H1 (cell line): ENCODE data around the gene ANKRD6. TPM values are rescaled to one million over a fixed set of nuclear protein-coding genes. Genes with fewer than 3 reads are reported as not detected.

Experiments used
- CTCF ChIA-PET: fragments of 300-600 bp; sonication (Branson Sonifier 250); formaldehyde crosslinking; loops from one replicate; lab custom pipeline; 2021; ENCODE audit not compliant: partially characterized antibody; lab: Charles Lee
- POLR2A ChIA-PET: fragments of 300-600 bp; sonication (Branson Sonifier 250); formaldehyde crosslinking; loops from one replicate; lab custom pipeline; 2021; ENCODE audit warnings: inconsistent platforms; ENCODE audit not compliant: partially characterized antibody; lab: Charles Lee
- DNase-seq, 2 experiments: peaks; one replicate each; pipeline versions ENCODE4 v3.0.0 to v3.0.0-alpha.2; 2010 to 2022; ENCODE audit warnings: low spot score in 2 of 2, low read depth in 1 of 2, mixed read lengths in 1 of 2
- FAIRE-seq: peaks from 2 replicates; lab custom pipeline; 2011; peaks lifted over from hg19 to GRCh38; lab: Jason Lieb, UNC
- H2AFZ ChIP-seq: 2 replicates; pipeline ENCODE4 v1.8.1; 2012; ENCODE audit warnings: low read length, inconsistent platforms
- H2AK5ac ChIP-seq: 2 replicates; pipeline ENCODE4 v1.6.1; 2013; ENCODE audit warnings: low read depth, low read length
- H2BK120ac ChIP-seq: replicated peaks from 2 replicates; pipeline ENCODE3; 2013; ENCODE audit warnings: low read depth, low read length, inconsistent platforms
- H2BK12ac ChIP-seq: 2 replicates; pipeline ENCODE4 v1.6.1; 2013; ENCODE audit warnings: low read depth, low read length
- H2BK15ac ChIP-seq: 2 replicates; pipeline ENCODE4 v1.6.1; 2013; ENCODE audit warnings: low read length
- H2BK20ac ChIP-seq: 2 replicates; pipeline ENCODE4 v1.6.1; 2013; ENCODE audit warnings: low read length
- H2BK5ac ChIP-seq: 2 replicates; pipeline ENCODE4 v1.6.1; 2013; ENCODE audit warnings: low read depth, low read length
- H3K14ac ChIP-seq: 2 replicates; pipeline ENCODE4 v1.6.1; 2013; ENCODE audit warnings: inconsistent platforms; ENCODE audit not compliant: insufficient read length
- H3K18ac ChIP-seq: 2 replicates; pipeline ENCODE4 v1.6.1; 2013; ENCODE audit warnings: low read length; ENCODE audit errors: extremely low read depth
- H3K23ac ChIP-seq: 2 replicates; pipeline ENCODE4 v1.6.1; 2013; ENCODE audit warnings: inconsistent platforms; ENCODE audit not compliant: insufficient read length
- H3K23me2 ChIP-seq: 2 replicates; pipeline ENCODE4 v1.6.1; 2013; ENCODE audit warnings: low read depth, low read length
- H3K27ac ChIP-seq: 2 replicates; pipeline ENCODE4 v1.6.1; 2011; ENCODE audit warnings: low read depth, low read length, inconsistent platforms
- H3K27me3 ChIP-seq, 4 experiments: replicated peaks in 1 of 4; 1 replicate in 1 of 4; 2 replicates in 3 of 4; pipeline versions ENCODE4 v1.6.1 to v1.8.1; 2011 to 2013; ENCODE audit warnings: low read length in 3 of 4, mild to moderate bottlenecking in 3 of 4, inconsistent platforms in 2 of 4, mixed read lengths in 2 of 4, moderate library complexity in 1 of 4; ENCODE audit not compliant: control insufficient read depth in 3 of 4, insufficient read depth in 3 of 4; ENCODE audit errors: extremely low read depth in 1 of 4
- H3K36me3 ChIP-seq, 4 experiments: 2 replicates each; pipeline versions ENCODE4 v1.6.1 to v1.8.1; 2011 to 2013; ENCODE audit warnings: mild to moderate bottlenecking in 4 of 4, low read length in 3 of 4, moderate library complexity in 2 of 4, control low read depth in 1 of 4, inconsistent platforms in 1 of 4; ENCODE audit not compliant: insufficient read depth in 4 of 4, control insufficient read depth in 2 of 4
- H3K4ac ChIP-seq: replicated peaks from 2 replicates; pipeline ENCODE3; 2013; ENCODE audit warnings: low read length, low read depth, mixed read lengths, inconsistent platforms; ENCODE audit not compliant: insufficient read length
- H3K4me1 ChIP-seq, 4 experiments: replicated peaks in 1 of 4; 1 replicate in 1 of 4; 2 replicates in 3 of 4; pipeline versions ENCODE4 v1.6.1 to v1.8.1; 2011 to 2013; ENCODE audit warnings: low read length in 3 of 4, inconsistent platforms in 2 of 4, mixed read lengths in 1 of 4; ENCODE audit not compliant: insufficient read depth in 4 of 4, control insufficient read depth in 3 of 4
- H3K4me2 ChIP-seq, 2 experiments: 2 replicates each; pipeline versions ENCODE4 v1.6.1 to v1.8.1; 2011 to 2013; ENCODE audit warnings: low read depth in 2 of 2, low read length in 2 of 2, control low read depth in 1 of 2, inconsistent platforms in 1 of 2, mild to moderate bottlenecking in 1 of 2; ENCODE audit not compliant: insufficient read depth in 1 of 2
- H3K4me3 ChIP-seq, 4 experiments: fragments of 200-600, 300-600 bp in 1 of 4; sonication (generic), shearing (Covaris generic), sonication (Bioruptor Twin) in 1 of 4; 2 replicates each; pipeline versions ENCODE4 v1.5.1 to v1.8.1; 2011 to 2016; ENCODE audit warnings: low read length in 4 of 4, low read depth in 3 of 4, control low read depth in 2 of 4, inconsistent platforms in 2 of 4, mild to moderate bottlenecking in 2 of 4, mixed read lengths in 1 of 4, moderate library complexity in 1 of 4; ENCODE audit not compliant: insufficient read depth in 2 of 4; ENCODE audit errors: extremely low read depth in 1 of 4
- H3K56ac ChIP-seq: replicated peaks from 2 replicates; pipeline ENCODE3; 2013; ENCODE audit warnings: low read depth, mild to moderate bottlenecking, mixed read lengths, low read length, inconsistent platforms; ENCODE audit not compliant: insufficient read length
- H3K79me1 ChIP-seq: 2 replicates; pipeline ENCODE4 v1.6.1; 2013; ENCODE audit warnings: low read depth, low read length, control low read depth
- H3K79me2 ChIP-seq, 2 experiments: 2 replicates each; pipeline versions ENCODE4 v1.6.1 to v1.8.1; 2012 to 2013; ENCODE audit warnings: low read length in 2 of 2, mild to moderate bottlenecking in 2 of 2, inconsistent platforms in 1 of 2; ENCODE audit not compliant: insufficient read depth in 2 of 2, control insufficient read depth in 1 of 2
- H3K9ac ChIP-seq, 4 experiments: replicated peaks in 1 of 4; 1 replicate in 1 of 4; 2 replicates in 3 of 4; pipeline versions ENCODE4 v1.6.1 to v1.8.1; 2011 to 2013; ENCODE audit warnings: low read depth in 3 of 4, low read length in 3 of 4, control low read depth in 2 of 4, mild to moderate bottlenecking in 2 of 4, moderate library complexity in 2 of 4, inconsistent platforms in 1 of 4; ENCODE audit errors: extremely low read depth in 1 of 4
- H3K9me3 ChIP-seq, 2 experiments: 2 replicates each; pipeline versions ENCODE4 v1.6.1 to v1.8.1; 2012 to 2013; ENCODE audit warnings: mild to moderate bottlenecking in 2 of 2, moderate library complexity in 2 of 2, control low read depth in 1 of 2, inconsistent platforms in 1 of 2, low read depth in 1 of 2, low read length in 1 of 2, mixed read lengths in 1 of 2; ENCODE audit not compliant: insufficient read depth in 2 of 2
- H4K20me1 ChIP-seq, 2 experiments: replicated peaks in 1 of 2; 2 replicates each; pipeline versions ENCODE3 to v1.8.1; 2011 to 2013; ENCODE audit warnings: inconsistent platforms in 2 of 2, low read length in 2 of 2, mild to moderate bottlenecking in 1 of 2; ENCODE audit not compliant: insufficient read depth in 2 of 2, control insufficient read depth in 1 of 2
- H4K5ac ChIP-seq: 2 replicates; pipeline ENCODE4 v1.6.1; 2013; ENCODE audit warnings: low read length, low read depth, mixed read lengths, inconsistent platforms; ENCODE audit not compliant: insufficient read length
- H4K8ac ChIP-seq: 2 replicates; pipeline ENCODE4 v1.8.0; 2013; ENCODE audit warnings: mild to moderate bottlenecking, moderate library complexity, low read length, inconsistent platforms; ENCODE audit not compliant: insufficient read depth; ENCODE audit errors: extremely low read depth
- H4K91ac ChIP-seq: replicated peaks from 2 replicates; pipeline ENCODE3; 2013; ENCODE audit warnings: low read length, mixed read lengths, inconsistent platforms; ENCODE audit not compliant: insufficient read length
- BRCA1 ChIP-seq: IDR thresholded peaks from 2 replicates; pipeline ENCODE4 v1.6.1; 2012; ENCODE audit warnings: low read depth, low read length, improper control_type of control experiment
- SP1 ChIP-seq: IDR thresholded peaks from 2 replicates; pipeline ENCODE4 v1.6.1; 2011; ENCODE audit warnings: low read depth, low read length
- SP4 ChIP-seq: IDR thresholded peaks from 2 replicates; pipeline ENCODE4 v1.6.1; 2012; ENCODE audit warnings: low read length, inconsistent platforms
- SUZ12 ChIP-seq: fragments of 200-600 bp; sonication (generic); IDR thresholded peaks from 2 replicates; pipeline ENCODE4 v1.6.1; 2012; ENCODE audit warnings: mild to moderate bottlenecking, inconsistent platforms, low read length, moderate library complexity, mixed read lengths
- WGBS, 2 experiments: shearing (Covaris generic) in 1 of 2; methylation state at CpG; one replicate each; pipeline versions ENCODE4 v1.1.6 to v1.1.7; 2013 to 2015; ENCODE audit warnings: low lambda C conversion rate in 2 of 2, mixed read lengths in 2 of 2, inconsistent platforms in 1 of 2, low coverage in 1 of 2, missing lambda C conversion rate in 1 of 2; ENCODE audit not compliant: insufficient replicate concordance in 2 of 2, insufficient coverage in 1 of 2, insufficient read length in 1 of 2; ENCODE audit errors: extremely low coverage in 1 of 2, missing lambda C conversion rate in 1 of 2; 5-methylcytosine and 5-hydroxymethylcytosine counted together
- polyA plus RNA-seq, 7 experiments: library from polyadenylated mRNA; depleted of rRNA in 3 of 7; stranded (reverse) in 5 of 7; unstranded in 2 of 7; fragments of >200 nt in 5 of 7; fragments of 200-250 nt in 2 of 7; gene quantifications; 1 replicate in 5 of 7; 2 replicates in 1 of 7; 4 replicates in 1 of 7; pipeline versions ENCODE4 v1.2.1 to v1.2.3, GENCODE V29; 2011 to 2013; ENCODE audit warnings: missing spikeins in 2 of 7, mixed read lengths in 2 of 7
- total RNA-seq: library from RNA; stranded (reverse); fragmentation: NEBNext Ultra II Directional; extraction: Animal tissue kit (Norgen Biotek cat#: 25700); gene quantifications from 2 replicates; pipeline ENCODE4 v1.2.1, GENCODE V29; 2021

The ANKRD6 gene
- total and polyA plus RNA-seq, 2 of the 8 experiments (the other 6 are each of a cell fraction or from before 2014, with no cell fraction given) = 5.9 to 12.8 TPM

DNA sequence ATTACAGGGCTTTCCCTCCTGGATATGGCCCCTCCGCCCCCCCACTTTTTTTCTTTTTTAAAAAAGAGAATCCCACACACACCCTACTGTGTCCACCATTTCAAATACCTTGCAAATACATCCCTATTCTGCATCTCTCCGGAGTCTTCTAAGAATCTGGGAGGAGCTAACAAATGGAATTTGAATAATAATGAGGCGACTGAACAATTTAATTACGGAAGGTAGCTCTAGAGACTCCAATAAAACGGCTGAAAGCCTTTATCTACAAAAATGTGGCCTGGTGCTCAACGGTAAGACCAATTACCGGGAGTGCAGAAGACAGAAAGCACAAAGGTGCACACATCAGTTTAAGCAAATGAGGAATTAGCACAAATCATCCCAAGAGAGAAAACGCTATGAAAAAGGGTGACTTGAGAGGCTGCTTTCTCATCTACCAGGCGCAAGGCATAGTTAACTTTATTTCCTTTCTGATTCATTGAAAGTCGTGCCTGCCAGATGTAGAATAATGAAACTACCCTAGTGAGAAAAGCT is 22.7 kb upstream of the ANKRD6 start:
- FAIRE-seq = peak; percentile 62
- Histone ChIP-seq H4K5ac (no peak overlapping the region), H4K8ac (no peak overlapping the region), H3K4me3 (peak overlapping the region; percentile 63 to 98 (median 68); a peak in 7 of 8 replicates), H3K9ac (no peak overlapping the region), H2BK12ac (no peak overlapping the region), H3K79me2 (peaks cover 0 to 35% of the 10 kb centered on the region in 2 experiments; a peak in 2 of 4 replicates), H3K27ac (no peak overlapping the region), H3K4me1 (peaks cover 13 to 18% (median 17%) of the 10 kb centered on the region in 4 experiments), H3K27me3 (peaks cover 2 to 19% (median 16%) of the 10 kb centered on the region in 4 experiments), H3K14ac (no peak overlapping the region), H3K56ac (no peak overlapping the region), H2AK5ac (no peak overlapping the region), H3K23ac (no peak overlapping the region), H3K4ac (no peak overlapping the region), H3K36me3 (no peaks in the 10 kb centered on the region), H3K4me2 (peak overlapping the region; percentile 68 to 98), H3K18ac (peak overlapping the region; percentile 60; the same call in 1 of the 2 replicates), H3K9me3 (no peaks in the 10 kb centered on the region), H3K23me2 (peaks cover 19% of the 10 kb centered on the region), H4K20me1 (no peaks in the 10 kb centered on the region), H2BK15ac (no peak overlapping the region), H3K79me1 (no peaks in the 10 kb centered on the region; the same call in 1 of the 2 replicates), H2BK120ac (no peak overlapping the region), H4K91ac (no peak overlapping the region), H2BK5ac (no peak overlapping the region), H2AFZ (no peak overlapping the region), H2BK20ac (peak overlapping the region; percentile 77; the same call in 1 of the 2 replicates)
- WGBS, 2 experiments = 3% methylated on average over 10 of the region's 10 CpGs; no CpG with 5 or more reads in 1 of the 2 experiments
- ChIA-PET POLR2A (interaction anchor here (0.6 to 1.3 kb wide), 6 partner anchors 9 to 58 kb away, joined by 3 to 5 read pairs (median 3); partner anchors contain the start of gene UBE2J1), CTCF (interaction anchor here (0.9 to 3.3 kb wide), 10 partner anchors 10 to 199 kb away, joined by 3 to 20 read pairs (median 6); no protein-coding TSS in a partner anchor)
- DNase-seq = no peak
- TF ChIP-seq SUZ12 = no peak
- TF ChIP-seq SP1 = peak; percentile 22; the same call in 1 of the 2 replicates
- 0 out of 2 replicates have a peak, but pooled peaks have one; percentile 2 for TF ChIP-seq SP4
- TF ChIP-seq BRCA1 = no peak
